ENCODE measurements around the gene OR52L1. TPM values are rescaled to one million over a fixed set of nuclear protein-coding genes. Genes with fewer than 3 reads are reported as not detected.

Gene OR52L1
- total RNA-seq, 1 experiment from 2014 or later, result not detected

GRCh38 chr11:5940748-5941147 lies 46.0 kb downstream of the OR52L1 start:
- Histone ChIP-seq H3K4me3 (ENCODE audit: low read depth, low read length, poor library complexity, severe bottlenecking) (no peak overlapping the region), H3K9me3 (ENCODE audit: low read depth, low read length, poor library complexity, severe bottlenecking) (no peaks in the 10 kb centered on the region), H3K4me1 (ENCODE audit: insufficient read depth, low read length, poor library complexity, severe bottlenecking) (no peaks in the 10 kb centered on the region), H3K27ac (ENCODE audit: low read depth, low read length, poor library complexity, severe bottlenecking) (no peak overlapping the region), H3K27me3 (replicated peaks; ENCODE audit: insufficient read depth, low read depth, low read length, poor library complexity) (peaks cover 15% of the 10 kb centered on the region), H3K36me3 (ENCODE audit: insufficient read depth, low read length, poor library complexity, severe bottlenecking) (no peaks in the 10 kb centered on the region)
- intact Hi-C loops (cut with micrococcal nuclease; ENCODE audit: unreplicated experiment), result no loop called here
- DNase-seq (ENCODE audit: low spot score), result no peak
- BruUV-seq (replicated peaks), result no TSS peak
- POLR2A ChIA-PET (ENCODE audit: low non-redundant PET), result no interaction called here
- no peak for TF ChIP-seq CTCF (conservative IDR thresholded peaks at IDR 0.05; ENCODE audit: low read depth, low read length)
- TF ChIP-seq EZH2 (IDR thresholded peaks at IDR 0.05; ENCODE audit: borderline replicate concordance, low read depth, low read length, poor library complexity, severe bottlenecking), result no peak
- CTCF ChIA-PET, result no interaction called here

GRCh38 chr11:5938603-5938965 lies 48.2 kb downstream of the OR52L1 start:
- intact Hi-C loops (cut with micrococcal nuclease; ENCODE audit: unreplicated experiment), result no loop called here
- Histone ChIP-seq H3K27ac (ENCODE audit: low read depth, low read length, poor library complexity, severe bottlenecking) (no peak overlapping the region), H3K4me3 (ENCODE audit: low read depth, low read length, poor library complexity, severe bottlenecking) (no peak overlapping the region), H3K27me3 (replicated peaks; ENCODE audit: insufficient read depth, low read depth, low read length, poor library complexity) (peaks cover 10% of the 10 kb centered on the region), H3K36me3 (ENCODE audit: insufficient read depth, low read length, poor library complexity, severe bottlenecking) (no peaks in the 10 kb centered on the region), H3K4me1 (ENCODE audit: insufficient read depth, low read length, poor library complexity, severe bottlenecking) (no peaks in the 10 kb centered on the region), H3K9me3 (ENCODE audit: low read depth, low read length, poor library complexity, severe bottlenecking) (no peaks in the 10 kb centered on the region)
- DNase-seq (ENCODE audit: low spot score), result no peak
- POLR2A ChIA-PET (ENCODE audit: low non-redundant PET), result no interaction called here
- CTCF ChIA-PET, result no interaction called here
- no TSS peak for BruUV-seq (replicated peaks)
- TF ChIP-seq EZH2 (IDR thresholded peaks at IDR 0.05; ENCODE audit: borderline replicate concordance, low read depth, low read length, poor library complexity, severe bottlenecking) (no peak), CTCF (conservative IDR thresholded peaks at IDR 0.05; ENCODE audit: low read depth, low read length) (no peak)

GRCh38 chr11:5937868-5938602 lies 48.8 kb downstream of the OR52L1 start:
- Histone ChIP-seq H3K27me3 (replicated peaks; ENCODE audit: insufficient read depth, low read depth, low read length, poor library complexity) (peaks cover 10% of the 10 kb centered on the region), H3K9me3 (ENCODE audit: low read depth, low read length, poor library complexity, severe bottlenecking) (no peaks in the 10 kb centered on the region), H3K36me3 (ENCODE audit: insufficient read depth, low read length, poor library complexity, severe bottlenecking) (no peaks in the 10 kb centered on the region), H3K4me3 (ENCODE audit: low read depth, low read length, poor library complexity, severe bottlenecking) (no peak overlapping the region), H3K27ac (ENCODE audit: low read depth, low read length, poor library complexity, severe bottlenecking) (no peak overlapping the region), H3K4me1 (ENCODE audit: insufficient read depth, low read length, poor library complexity, severe bottlenecking) (no peaks in the 10 kb centered on the region)
- ChIA-PET CTCF (no interaction called here), POLR2A (ENCODE audit: low non-redundant PET) (no interaction called here)
- no TSS peak for BruUV-seq (replicated peaks)
- no peak for DNase-seq (ENCODE audit: low spot score)
- intact Hi-C loops (cut with micrococcal nuclease; ENCODE audit: unreplicated experiment), result no loop called here
- TF ChIP-seq CTCF (conservative IDR thresholded peaks at IDR 0.05; ENCODE audit: low read depth, low read length) (no peak), EZH2 (IDR thresholded peaks at IDR 0.05; ENCODE audit: borderline replicate concordance, low read depth, low read length, poor library complexity, severe bottlenecking) (no peak)

Other genes starting within 250 kb of the OR52L1 start
- gene OR52N4, start 232.7 kb downstream of the OR52L1 start, total RNA-seq (2021), result not detected in 2 replicates
- not detected in 2 replicates for gene OR52N5, start 203.6 kb downstream of the OR52L1 start, total RNA-seq (2021)
- gene OR52N1, start 195.7 kb downstream of the OR52L1 start, total RNA-seq (2021), result not detected in 2 replicates
- not detected in 2 replicates for gene OR52N2, start 178.1 kb downstream of the OR52L1 start, total RNA-seq (2021)
- not detected in 2 replicates for gene OR52E6, start 145.1 kb downstream of the OR52L1 start, total RNA-seq (2021)
- gene OR52E8, start 129.3 kb downstream of the OR52L1 start, total RNA-seq (2021), result not detected in 2 replicates
- not detected in 2 replicates for gene OR52E4, start 106.4 kb downstream of the OR52L1 start, total RNA-seq (2021)
- not detected in 2 replicates for gene OR52E5, start 93.8 kb downstream of the OR52L1 start, total RNA-seq (2021)
- gene OR56A3, start 44.7 kb downstream of the OR52L1 start, total RNA-seq (2021), result not detected in 2 replicates
- not detected in 2 replicates for gene OR56A5, start 18.5 kb downstream of the OR52L1 start, total RNA-seq (2021)
- not detected in 2 replicates for gene OR56A4, start 20.0 kb upstream of the OR52L1 start, total RNA-seq (2021)
- gene OR56A1, start 43.8 kb upstream of the OR52L1 start, total RNA-seq (2021), result 0.04 TPM in 1 of 2 replicates, not detected in the other
- not detected in 2 replicates for gene OR56B4, start 120.7 kb upstream of the OR52L1 start, total RNA-seq (2021)
- not detected in 2 replicates for gene OR52B2, start 183.3 kb upstream of the OR52L1 start, total RNA-seq (2021)
- gene OR52W1, start 212.2 kb upstream of the OR52L1 start, total RNA-seq (2021), result not detected in 2 replicates
- gene C11orf42, start 218.6 kb upstream of the OR52L1 start, total RNA-seq (2021), result not detected in 2 replicates
- 18.6 and 23.3 TPM in 2 replicates for gene FHIP1B, start 247.7 kb upstream of the OR52L1 start, total RNA-seq (2021)